MV-4-11 (cell line): Measurements from ENCODE around the gene USP28.
"Not testable (repeated sequence)": the region's sequence is repeated elsewhere in the genome, so short reads cannot be mapped to it uniquely, and the experiment has no call there.

Source experiments
- DNase-seq: peaks from one replicate; lab custom pipeline; 2025; lab: John Stamatoyannopoulos, UW

Gene USP28, protein sequence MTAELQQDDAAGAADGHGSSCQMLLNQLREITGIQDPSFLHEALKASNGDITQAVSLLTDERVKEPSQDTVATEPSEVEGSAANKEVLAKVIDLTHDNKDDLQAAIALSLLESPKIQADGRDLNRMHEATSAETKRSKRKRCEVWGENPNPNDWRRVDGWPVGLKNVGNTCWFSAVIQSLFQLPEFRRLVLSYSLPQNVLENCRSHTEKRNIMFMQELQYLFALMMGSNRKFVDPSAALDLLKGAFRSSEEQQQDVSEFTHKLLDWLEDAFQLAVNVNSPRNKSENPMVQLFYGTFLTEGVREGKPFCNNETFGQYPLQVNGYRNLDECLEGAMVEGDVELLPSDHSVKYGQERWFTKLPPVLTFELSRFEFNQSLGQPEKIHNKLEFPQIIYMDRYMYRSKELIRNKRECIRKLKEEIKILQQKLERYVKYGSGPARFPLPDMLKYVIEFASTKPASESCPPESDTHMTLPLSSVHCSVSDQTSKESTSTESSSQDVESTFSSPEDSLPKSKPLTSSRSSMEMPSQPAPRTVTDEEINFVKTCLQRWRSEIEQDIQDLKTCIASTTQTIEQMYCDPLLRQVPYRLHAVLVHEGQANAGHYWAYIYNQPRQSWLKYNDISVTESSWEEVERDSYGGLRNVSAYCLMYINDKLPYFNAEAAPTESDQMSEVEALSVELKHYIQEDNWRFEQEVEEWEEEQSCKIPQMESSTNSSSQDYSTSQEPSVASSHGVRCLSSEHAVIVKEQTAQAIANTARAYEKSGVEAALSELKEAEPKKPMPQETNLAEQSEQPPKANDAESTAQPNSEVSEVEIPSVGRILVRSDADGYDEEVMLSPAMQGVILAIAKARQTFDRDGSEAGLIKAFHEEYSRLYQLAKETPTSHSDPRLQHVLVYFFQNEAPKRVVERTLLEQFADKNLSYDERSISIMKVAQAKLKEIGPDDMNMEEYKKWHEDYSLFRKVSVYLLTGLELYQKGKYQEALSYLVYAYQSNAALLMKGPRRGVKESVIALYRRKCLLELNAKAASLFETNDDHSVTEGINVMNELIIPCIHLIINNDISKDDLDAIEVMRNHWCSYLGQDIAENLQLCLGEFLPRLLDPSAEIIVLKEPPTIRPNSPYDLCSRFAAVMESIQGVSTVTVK

DNA sequence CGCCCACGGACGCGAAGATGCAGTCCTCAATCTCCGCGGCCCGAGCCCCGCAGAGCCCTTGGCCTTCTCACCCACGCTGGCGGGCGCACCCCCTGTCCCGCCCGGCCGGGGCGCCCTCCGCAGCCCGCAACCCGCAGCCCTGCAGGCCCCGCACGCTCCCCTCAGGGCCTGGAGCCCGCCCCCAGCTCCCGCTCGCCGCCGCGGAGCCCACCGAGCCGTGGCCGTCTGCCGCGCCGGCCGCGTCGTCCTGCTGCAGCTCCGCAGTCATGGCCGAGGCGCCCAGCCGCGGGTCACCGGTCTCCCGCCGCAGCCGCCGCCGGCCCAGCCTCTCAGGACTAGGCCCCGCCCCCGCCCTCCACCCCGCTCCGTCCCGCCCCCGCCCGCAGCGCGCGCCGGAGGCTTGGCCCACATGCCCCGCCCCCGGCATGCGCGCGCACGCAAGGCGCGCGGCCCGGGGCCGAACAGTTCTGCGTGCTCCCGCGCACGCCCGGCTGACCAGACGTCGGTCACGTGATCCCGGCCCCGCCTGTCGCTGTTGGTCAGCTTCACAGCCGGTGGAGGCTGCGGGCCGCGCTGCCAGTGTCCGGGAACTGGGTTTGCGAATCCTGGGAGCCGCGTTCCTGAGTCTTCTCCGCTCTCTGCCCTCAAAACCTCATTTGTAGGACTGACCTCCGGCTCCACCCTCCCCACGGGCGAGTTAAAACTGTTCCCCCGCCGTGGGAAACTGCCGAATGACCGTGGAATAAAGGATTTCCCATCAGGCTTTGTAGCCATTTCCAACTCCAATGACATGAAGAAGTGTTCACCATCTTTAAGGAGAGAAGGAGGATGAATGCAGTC lies at the start of gene USP28:
USP28 (minus strand) TSS at position 339 of the 840 bp plus-strand sequence; CDS start at position 268, 71 bp downstream.
- peak; percentile 88 for DNase-seq

DNA sequence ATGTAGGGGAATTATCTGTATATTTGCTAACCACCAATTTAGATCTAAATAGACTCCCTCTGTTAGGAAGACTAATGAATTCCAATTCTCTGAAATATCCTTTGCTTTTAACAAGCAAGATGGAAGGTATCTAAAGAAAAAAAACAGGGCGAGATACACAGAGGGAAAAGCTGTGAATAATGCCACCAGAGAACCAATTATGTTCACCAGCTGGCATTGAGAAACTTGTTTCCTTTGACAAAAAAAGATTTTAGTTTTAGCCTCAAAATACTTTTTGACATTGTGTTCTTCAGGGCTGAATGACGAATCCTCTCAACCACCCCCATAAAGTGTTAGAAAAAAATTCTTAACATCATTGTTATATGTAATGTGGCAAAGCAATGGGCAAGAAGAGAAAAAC lies 48.2 kb upstream of the USP28 start:
- no peak for DNase-seq

DNA sequence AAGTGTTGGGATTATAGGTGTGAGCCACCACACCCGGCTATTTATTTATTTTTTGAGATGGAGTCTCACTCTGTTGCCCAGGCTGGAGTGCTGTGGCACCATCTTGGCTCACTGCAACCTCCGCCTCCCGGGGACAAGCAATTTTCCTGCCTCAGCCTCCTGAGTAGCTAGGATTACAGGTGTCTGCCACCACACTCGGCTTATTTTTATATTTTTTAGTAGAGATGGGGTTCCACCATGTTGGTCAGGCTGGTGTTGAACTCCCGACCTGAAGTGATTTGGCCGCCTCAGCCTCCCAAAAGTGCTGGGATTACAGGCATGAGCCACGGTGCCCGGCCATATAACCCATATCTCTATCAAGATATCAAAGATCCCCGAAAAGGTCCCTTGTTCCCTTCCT lies 36.1 kb upstream of the USP28 start:
- DNase-seq, result not testable (repeated sequence)

DNA sequence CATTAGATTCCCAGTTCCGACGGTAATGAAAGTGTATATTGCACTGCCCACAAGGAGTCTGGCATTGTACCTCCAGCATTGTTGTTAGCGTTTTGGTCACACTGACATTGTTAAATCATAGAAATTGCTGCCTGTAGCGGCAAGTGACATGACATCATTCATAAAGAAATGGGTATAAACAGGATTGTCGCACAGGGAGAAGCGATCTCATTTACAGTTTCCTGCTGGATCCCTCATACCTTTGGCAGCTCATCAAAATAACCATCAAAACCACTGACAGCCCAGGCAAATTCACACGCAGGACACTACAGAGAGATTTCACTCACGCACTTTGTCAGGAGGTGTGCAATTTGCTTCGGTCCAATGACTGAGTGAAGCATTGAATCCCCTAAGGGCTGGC lies 32.7 kb upstream of the USP28 start:
- DNase-seq, result no peak

DNA sequence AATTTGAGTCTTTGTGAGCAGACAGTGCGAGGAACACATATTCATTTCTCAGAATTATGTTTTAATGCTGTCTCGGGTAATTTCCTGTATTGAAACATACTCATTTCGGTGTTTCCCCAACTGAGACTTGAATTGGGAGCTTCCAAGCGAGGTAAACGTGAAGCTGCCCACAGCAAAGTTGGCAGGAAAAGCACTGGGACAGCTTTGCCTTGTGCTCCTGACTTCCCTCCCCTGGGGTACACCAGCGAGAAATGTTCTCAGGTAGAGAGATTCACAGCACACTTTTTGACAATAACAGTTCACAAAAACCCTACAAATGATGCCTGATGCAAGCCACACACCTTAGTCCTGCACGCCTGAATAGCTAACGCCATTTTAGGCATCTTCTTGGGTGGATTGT lies 32.3 kb upstream of the USP28 start:
- no peak for DNase-seq

DNA sequence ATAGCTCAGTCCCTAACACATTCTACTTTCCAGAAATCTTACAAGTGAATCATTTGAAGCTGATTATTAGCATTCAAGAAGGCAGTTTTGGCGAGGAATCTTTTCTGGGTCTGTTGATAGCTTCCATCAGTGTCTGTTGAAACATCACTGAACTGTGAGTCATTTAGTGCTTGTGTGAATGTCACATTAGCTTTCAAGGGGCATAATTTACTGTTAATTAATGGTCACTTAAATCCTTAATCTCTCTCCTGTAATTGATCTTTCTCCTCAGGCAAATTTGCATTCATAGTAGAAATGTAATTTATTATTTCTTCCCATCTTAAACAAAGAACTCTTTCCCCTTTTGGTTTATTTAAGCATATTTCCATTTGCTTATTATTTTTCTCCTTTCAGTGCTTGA lies 31.8 kb upstream of the USP28 start:
- no peak for DNase-seq

DNA sequence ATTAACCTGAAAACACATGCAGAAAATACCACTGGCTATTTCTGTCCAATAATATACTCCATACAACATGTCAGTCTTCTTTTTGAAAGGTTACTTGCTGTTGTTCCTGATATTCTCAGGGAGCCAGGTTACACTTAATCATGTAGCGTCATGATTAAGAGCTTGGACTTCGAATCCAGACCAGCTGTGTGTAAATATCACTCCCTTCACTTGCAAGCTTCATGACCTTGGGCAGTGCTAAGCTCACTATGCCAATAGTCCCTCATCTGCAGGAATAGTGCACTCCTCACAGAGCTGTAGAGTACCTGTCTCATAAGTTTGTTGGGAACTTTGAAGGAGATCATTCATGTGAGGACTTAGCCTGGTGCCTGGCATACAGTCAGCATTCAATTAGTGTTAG lies 31.1 kb upstream of the USP28 start:
- no peak for DNase-seq

DNA sequence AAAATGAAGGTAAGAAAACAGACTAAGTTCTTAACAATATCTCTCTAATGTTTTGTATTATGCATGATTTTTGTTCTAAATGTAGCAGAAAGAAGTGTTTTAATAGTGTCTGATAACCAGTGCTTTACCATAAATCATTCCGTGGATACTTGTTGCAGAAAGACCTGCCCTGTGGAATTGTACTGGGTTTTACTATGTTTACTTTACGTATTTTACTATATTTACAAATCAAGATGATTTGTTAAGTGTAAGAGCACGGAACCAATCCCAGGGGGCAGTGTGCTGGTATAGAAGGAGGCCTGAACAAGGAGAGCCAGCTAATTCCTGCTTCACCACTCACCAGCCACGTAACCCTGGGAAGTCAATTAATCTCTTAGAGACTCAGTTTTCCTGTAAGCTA lies 30.7 kb upstream of the USP28 start:
- DNase-seq, result peak; percentile 3

DNA sequence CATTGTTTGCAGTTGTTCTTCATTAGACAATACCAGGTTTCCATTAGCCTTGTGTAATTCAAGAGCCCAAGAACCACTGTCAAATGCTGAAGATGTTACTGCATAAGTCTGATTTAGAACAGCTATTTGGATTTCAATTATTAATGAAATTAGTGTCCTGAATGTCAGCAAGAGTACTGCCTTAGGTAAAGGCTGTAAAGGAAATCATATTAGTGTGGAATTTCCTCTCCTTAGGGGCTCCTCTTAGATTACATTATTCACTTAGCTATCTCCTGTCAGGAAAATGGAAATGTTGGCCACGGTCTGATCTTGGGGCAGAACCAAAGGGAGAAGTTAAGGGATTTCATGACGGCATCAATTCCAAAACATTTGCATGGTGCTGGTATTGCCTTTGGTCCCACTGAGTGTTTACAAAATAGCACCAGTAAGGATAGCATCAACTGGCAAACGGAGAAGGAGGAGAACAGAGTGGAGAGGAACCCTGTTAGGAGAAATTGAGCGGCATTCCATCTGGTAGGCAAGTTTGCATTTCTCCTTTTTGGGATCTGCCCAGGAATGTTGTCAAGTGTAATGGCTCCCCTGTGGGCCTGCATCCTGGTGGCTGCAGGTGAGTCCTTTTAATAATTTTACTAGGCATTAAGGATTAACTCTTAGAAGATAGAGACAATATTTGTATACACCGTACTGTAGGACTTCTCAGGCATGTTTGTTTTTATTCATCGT lies 29.2 kb upstream of the USP28 start, which contains the start of gene HTR3B:
HTR3B (plus strand) TSS at position 418 of the 723 bp plus-strand sequence; CDS start at position 556, 138 bp downstream.
- DNase-seq, result no peak

DNA sequence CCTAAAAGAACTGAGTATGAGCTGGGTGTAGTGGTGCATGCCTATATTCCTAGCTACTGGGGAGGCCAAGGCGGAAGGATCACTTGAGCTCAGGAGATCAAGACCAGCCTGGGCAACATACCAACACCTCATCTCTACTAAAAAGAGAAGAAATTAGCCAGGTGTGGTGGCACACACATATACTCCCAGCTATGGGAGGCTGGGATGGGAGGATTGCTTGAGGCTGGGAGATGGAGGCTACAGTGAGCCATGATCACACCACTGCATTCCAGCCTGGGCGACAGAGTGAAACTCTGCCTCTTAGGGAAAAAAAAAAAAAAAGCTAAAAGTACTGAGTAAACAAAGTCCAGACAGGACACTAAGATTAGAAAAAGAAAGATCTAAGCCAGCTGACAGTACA lies 25.8 kb upstream of the USP28 start:
- no peak for DNase-seq

DNA sequence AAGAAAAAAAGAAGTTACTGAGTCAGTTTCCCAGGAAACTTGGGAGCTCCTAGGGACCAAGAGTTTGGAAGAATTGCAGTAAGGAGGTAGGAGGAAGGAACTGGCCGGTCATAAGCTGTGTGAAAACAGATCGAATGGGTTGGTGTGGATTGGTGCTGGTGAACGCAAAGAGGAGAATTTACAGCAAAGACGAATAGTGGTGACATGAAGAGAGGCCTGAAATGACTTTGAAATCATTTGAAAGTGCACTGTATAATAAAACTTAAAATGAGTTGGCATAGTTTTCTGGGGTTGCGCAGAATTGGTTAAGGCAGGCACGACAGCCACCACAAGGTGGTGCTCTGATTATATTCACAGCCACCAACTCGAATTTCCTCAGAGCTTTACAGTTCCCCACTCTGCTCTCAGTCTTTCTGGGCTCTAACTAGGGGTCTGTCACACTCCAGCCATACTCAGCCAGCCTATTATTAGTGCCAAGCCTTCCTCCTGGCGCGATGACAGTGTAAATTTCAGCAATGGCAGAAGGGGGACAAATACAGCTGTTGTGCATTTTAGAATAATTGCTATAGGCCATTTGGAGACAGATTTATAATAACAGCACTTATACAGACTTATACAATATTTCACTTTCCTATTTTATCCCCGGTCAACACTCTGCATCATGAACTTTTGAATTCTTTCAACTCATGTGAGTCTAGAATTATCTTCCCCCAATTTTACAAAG lies 20.9 kb upstream of the USP28 start:
- peak; percentile 4 for DNase-seq

DNA sequence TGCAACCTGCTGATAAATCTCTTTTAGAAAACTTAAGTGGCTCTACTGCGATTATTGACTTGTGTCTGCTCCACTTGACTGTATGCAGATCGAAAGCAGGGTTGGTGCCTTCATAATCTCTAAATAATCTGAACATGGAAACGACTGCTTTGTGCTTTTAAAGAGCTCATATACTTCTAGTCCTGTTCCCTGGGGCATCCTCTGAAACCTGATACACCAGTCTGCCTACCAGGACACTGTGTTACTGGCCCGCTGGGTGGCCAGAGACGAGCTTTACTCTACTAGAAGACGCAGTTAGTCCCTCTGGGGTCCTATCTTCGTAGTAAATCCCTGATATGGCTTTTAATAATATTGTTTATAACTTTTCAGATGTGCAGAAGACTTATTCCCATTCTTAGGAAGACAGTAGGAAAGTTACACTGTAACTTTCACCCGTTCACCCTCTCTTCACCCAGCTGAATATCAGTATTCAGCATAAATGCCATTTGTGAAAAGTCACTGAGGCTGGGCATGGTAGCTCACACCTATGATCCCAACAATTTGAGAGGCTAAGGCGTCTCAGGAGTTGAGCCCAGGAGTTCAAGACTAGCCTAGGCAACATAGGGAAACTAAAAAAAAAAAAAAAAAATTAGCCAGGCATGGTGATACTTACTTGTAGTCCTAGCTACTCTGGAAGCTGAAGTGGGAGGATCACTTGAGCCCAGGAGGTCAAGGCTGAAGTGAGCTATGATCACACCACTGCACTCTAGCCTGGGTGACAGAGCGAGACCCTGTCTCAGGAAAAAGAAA lies 20.2 kb upstream of the USP28 start:
- DNase-seq, result no peak

DNA sequence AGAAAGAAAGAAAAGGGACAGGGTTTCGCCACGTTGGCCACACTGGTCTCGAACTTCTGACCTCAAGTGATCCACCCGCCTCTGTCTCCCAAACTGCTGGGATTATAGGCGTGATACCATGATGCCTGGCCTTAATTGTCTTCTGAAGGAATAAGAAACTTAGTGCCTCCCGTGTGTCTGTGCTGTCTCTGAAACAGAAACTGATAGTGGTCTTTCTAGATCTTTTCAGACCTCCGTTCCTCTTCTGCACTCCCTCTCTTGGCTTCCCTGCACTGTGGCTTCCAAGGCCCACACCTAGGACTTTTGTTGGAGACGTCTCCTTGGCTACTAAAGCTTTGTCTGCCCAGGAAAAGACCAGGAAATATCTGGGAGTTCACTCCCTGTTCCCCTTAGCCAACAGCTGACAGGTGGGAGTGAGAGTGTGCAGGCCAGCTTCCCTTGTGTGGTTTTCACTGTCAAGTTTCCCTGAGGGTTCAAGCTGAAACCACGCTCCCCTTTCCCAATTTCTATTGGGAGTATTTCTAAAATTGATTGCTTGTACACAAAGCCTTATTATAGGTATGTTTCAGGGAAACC lies 19.1 kb upstream of the USP28 start:
- peak; percentile 22 for DNase-seq

DNA sequence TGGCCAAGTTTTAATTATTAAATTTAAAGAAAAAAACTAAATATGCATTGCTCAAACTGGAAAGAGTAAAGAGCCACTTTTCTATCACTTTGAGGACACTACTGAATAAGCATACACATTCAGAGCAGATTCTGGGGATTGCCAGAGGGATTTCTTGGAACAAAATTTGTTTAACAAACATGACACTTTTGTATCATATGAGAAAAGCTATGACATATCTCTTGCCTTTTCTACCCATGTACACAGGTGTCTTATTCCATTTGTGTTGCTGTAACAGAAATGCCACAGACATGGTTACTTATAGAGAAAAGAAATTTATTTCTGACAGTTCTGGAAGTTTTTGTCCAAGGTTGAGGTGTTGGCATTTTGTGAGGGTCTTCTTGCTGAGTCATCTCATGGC lies 13.5 kb upstream of the USP28 start:
- DNase-seq, result no peak

DNA sequence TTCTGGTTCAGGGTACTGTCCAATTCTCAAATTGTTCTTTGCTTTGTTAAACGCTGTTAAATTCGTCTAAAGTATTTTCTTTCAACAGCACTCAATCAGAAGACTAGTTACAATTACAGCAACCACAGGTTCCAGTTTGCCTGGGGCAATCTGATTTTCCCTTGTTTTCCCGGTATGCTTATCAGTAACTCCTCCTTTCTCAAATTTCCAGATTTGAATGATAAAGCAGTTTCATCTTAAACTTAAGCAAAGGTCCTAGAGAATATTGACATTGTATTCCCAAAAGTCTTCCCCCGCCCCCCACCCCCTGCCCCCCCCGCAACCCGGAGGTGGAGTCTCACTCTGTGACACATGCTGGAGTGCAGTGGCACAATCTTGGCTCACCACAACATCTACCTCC lies 10.5 kb upstream of the USP28 start:
- DNase-seq, result no peak

DNA sequence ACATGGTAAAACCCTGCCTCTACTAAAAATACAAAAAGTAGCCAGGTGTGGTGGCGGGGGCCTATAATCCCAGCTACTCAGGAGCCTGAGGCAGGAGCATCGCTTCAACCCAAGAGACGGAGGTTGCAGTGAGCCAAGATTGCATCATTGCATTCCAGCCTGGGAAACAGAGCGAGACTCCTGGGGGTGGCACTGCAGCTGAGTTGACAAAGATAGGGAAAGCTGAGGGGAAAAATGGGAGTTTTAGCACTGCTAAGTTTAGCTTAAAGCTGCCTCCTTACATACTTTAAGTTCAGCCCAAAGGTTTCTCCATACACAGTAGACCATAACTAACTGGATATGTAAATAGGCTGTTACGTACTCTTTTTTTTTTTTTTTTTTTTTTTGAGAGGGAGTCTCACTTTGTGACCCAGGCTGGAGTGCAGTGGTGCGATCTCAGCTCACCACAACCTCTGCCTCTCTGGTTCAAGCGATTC lies 9.0 kb upstream of the USP28 start:
- DNase-seq, result no peak

DNA sequence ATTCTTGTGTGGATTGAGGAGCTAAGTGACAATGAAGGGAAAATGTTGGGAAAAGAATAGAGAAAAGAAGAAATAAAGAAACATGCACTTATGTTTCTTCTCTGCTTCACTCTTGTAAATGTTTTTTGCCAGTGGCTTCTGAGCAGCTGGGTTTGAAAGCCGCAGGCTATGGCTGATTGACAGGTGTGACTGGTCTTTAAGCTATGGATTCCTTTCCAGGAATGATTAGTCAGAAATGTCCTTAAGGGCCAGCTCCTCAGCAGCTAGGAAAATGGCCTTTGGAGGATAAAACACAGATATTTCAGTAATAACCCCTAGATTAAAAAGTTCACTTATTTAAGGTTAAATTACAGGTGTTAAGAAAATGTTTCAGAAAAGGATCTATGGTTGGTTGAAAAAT lies 6.5 kb upstream of the USP28 start:
- no peak for DNase-seq

DNA sequence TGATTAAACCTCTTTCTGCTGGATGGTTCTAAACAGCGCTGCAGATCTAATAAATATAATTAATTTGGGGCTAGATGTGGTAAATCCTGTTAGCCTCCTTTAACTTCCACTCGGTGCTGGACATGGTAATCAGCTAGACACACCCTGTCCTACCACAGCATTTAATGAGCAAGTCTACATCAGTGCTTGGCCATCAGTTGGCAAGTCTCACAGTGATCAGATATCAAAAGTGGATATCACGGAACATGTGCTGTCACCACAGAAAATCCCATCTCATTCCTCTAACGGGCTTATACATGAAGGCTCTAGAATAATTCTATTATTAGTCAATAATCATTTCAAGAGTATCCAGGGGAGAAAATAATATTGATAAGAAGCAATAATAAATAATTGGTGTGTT lies 5.6 kb upstream of the USP28 start:
- DNase-seq, result no peak

DNA sequence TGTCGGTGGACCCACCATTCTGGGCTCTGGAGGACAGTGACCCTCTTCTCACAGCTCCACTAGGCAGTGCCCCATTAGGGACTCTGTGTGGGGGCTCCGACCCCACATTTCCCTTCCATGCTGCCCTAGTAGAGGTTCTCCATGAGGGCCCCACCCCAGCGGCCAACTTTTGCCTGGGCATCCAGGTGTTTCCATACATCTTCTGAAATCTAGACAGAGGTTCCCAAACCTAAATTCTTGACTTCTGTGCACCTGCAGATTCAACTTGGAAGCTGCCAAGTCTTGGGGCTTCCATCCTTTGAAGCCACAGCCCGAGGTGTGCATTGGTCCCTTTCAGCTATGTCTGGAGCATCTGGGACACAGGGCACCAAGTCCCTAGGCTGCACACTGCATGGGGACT lies 4.1 kb upstream of the USP28 start:
- not testable (repeated sequence) for DNase-seq
